Raji (cell line): ENCODE results near the gene COX6B2.

Experiments used
- POLR2A ChIP-seq: IDR thresholded peaks from 2 replicates; pipeline ENCODE4 v1.6.1; 2011; ENCODE audit warnings: low read depth, low read length, control low read depth; ENCODE audit not compliant: insufficient read depth

Gene COX6B2

DNA sequence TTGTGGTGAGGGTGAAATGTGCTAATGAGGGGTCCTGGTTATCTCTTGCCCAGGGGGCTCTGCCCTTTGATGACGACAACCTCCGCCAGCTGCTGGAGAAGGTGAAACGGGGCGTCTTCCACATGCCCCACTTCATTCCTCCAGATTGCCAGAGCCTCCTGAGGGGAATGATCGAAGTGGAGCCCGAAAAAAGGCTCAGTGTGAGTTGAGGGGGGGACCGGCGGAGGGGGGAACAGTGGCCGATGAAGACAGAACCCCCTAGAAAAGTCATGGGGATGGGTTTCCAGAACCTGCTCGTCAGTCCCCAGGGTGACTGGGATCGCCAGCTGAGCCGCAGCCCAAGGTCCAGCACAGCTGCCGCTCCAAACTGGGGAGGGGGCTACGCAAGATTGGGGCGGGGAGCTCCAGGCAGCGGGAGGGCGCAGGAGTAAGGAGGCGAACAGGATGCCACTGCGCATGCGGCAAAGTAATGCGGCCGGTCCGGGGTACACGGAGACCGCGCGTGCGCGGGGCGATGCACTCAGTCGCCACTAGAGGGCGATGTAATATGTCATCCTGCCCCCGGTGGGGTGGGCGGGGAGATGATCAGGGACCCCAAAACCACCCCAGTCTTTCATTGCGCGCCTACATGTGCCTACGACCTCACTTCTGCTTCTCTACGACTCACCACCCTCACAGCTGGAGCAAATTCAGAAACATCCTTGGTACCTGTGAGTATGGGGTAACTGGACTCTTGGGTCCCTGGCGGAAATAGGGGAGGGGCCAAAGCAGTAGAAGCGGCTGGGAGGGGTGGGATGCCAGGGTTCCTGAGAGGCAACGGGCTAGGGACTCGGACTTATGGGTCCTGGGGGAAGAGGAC, 52.8 kb downstream of the COX6B2 start:
- TF ChIP-seq POLR2A, result 0 out of 2 replicates have a peak, but pooled peaks have one; percentile 42

DNA sequence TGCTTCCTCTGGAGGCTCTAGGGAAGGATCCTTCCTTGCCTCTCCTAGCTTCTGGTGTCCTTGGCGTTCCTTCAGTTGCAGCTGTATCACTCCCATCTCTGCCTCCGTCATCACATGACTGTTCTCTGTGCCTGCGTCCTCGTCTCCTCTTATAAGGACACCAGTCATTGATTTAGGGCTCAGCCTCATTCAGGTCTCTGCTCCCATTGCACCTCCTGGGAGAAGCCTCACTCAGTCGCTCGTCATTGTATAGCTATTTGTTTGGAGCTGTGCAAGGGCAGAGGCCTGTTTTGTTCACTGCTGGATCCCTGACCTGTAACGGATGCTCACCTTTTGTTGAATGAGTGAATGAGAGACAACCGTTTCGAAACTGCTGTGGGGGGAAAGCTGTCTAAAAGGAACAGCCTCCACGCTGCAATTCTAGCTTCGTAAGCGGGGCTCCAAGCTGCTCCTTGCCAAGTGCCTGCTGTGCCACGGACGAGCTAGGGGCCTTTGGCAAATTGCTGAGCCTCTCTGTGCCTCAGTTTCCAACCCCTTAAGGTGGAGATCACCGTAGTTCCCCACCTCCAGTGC, 53.5 kb downstream of the COX6B2 start:
- TF ChIP-seq POLR2A, result no peak

DNA sequence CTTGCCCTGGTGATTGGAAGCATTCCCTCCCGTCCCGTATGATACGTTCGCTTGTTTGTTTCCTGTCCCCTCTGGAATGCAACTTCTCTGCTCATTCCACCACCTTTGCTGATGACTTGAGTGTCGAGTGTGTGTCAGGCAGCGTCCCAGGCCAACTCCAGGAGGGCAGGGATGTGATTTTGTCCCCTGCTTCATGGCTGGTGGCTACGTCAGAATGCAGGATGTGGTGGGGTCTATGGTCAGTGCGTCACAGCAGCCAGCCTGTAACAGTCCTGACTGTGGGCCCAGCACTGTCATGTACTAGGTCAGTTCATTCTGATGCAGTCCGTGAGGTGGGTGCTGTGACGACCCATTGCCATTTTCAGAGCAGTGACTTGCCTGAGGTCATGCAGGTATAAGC, 54.5 kb downstream of the COX6B2 start:
- TF ChIP-seq POLR2A, result no peak
